Measurements from ENCODE around the gene DCUN1D3.

- TF ChIP-seq CTCF (IDR thresholded peaks at IDR 0.05) (no peak), POLR2A (IDR thresholded peaks at IDR 0.05) (no peak)
Measured at GRCh38 chr16:20871258-20871657, 28.9 kb downstream of the DCUN1D3 start.
